ENCODE data around the gene TENM3.
"Not testable (repeated sequence)": the region's sequence is repeated elsewhere in the genome, so short reads cannot be mapped to it uniquely, and the experiment has no call there.

Gene TENM3

GRCh38 chr4:182337366-182337765 is 94.2 kb downstream of the TENM3 start:
- no peak for DNase-seq (ENCODE audit: low read depth)

GRCh38 chr4:182338063-182338462 is 94.9 kb downstream of the TENM3 start:
- DNase-seq (ENCODE audit: low read depth) = no peak

DNA sequence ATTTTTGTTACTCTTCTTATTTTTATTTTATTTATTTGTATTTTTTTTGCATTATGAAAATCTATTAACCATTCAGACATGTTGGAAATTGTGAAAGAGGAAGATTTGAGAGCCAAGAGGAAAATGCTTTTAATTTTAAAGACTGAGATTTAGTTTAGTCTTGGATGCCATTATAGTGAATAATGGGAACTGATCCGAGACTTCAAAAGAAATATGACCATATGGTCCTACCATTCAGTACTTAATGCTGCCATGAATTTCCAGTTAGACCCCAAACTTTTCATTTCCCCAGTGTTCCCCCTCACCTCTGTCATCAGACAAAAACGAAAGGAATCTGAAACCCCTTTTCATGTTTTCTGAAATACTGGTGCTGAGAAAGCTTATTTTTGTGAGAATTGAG is 95.5 kb downstream of the TENM3 start:
- DNase-seq (ENCODE audit: low read depth) = no peak

GRCh38 chr4:182339221-182339641 is 96.0 kb downstream of the TENM3 start:
- DNase-seq (ENCODE audit: low read depth) = no peak

DNA sequence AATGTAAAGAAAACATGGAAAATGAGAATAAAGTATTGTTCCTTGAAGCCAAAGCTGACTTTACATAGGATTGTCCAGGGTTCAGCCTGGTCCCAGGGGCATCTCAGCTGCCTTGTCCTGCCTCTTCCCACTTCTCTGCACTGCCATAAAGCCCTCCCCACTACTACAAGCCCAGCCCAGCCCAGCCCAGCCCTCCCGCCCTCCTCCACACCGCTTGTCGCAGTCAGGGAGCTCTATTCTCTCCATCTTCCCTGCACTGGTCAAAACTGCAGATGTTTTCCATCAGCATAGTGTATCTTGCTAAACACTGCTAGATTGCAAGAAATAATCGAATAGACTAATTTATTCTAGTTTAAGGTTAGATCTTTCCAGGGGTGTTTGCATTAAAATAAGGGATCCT is 100.3 kb downstream of the TENM3 start:
- no peak for DNase-seq (ENCODE audit: low read depth)

DNA sequence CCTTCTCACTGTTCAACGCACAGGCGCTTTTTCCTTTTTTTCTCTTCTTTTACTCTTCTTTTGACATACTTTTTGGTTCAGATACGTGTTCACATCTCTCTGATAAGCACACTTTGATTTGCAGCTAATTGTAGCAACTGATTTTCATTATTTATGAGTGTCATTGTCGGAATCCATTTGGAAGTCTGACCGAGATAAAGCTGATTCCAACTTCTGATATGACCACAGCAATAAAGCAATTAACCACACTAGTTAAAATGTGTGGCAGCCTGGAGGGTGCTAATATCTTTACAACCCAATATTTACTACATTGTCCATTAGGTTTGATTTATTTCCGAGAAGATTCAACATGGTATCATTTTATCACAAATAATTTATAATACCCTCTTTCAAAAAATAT is 101.8 kb downstream of the TENM3 start:
- DNase-seq (ENCODE audit: low read depth) = no peak

- no peak for DNase-seq (ENCODE audit: low read depth)
Measured at GRCh38 chr4:182346250-182346649, 103.0 kb downstream of the TENM3 start.

GRCh38 chr4:182346675-182347375 is 103.6 kb downstream of the TENM3 start:
- no peak for DNase-seq (ENCODE audit: low read depth)

DNA sequence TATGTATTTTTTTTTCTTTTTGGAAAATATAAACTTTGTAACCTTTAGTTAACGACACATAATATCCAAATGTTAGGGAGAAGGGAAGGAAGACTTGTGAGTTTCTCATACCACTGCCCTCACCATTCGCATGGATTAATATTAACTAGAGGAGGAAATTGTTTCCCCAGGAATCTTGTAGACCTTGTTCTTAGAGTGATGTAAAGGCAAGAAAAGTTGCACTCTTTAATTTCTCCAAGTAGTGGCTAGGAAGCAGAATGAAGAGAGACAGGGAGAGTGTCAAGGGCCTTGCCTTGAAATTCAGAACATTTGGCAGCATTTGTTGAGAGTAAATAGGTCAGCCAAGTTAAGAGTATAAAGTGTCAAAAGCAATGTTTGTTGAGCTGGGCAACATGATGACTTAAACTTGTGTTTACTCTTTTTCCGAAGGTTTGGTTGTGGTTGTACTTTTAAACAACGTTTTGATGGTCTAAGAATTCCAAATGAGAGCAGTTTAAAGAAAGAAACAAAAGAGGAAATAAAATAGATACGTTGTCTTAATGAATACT is 105.7 kb downstream of the TENM3 start:
- no peak for DNase-seq (ENCODE audit: low read depth)

- DNase-seq (ENCODE audit: low read depth) = no peak
Measured at GRCh38 chr4:182350041-182350440, 106.8 kb downstream of the TENM3 start.

DNA sequence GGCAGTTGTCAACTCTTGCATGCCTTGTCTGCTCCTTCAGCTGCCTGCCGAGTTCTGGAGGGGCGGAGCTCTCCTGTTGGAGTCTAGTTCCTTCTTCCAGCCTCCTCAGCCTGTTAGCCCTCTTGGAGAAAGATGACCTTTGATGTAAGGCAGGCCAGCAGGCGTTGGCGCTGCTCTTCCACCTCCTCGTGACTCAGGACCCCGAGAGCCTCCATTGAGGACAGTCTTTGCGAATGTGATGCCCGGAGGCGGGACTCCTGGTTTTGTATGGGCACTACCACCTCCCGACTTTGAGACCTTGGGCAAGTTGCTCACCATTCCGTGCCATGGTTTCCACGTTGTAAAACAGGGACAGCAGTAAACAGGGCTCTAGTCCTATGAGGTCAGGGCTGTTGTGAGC is 108.3 kb downstream of the TENM3 start:
- DNase-seq (ENCODE audit: low read depth) = no peak

GRCh38 chr4:182354106-182354505 is 110.9 kb downstream of the TENM3 start:
- DNase-seq (ENCODE audit: low read depth) = no peak

- no peak for DNase-seq (ENCODE audit: low read depth)
Measured at GRCh38 chr4:182354867-182355266, 111.7 kb downstream of the TENM3 start.

DNA sequence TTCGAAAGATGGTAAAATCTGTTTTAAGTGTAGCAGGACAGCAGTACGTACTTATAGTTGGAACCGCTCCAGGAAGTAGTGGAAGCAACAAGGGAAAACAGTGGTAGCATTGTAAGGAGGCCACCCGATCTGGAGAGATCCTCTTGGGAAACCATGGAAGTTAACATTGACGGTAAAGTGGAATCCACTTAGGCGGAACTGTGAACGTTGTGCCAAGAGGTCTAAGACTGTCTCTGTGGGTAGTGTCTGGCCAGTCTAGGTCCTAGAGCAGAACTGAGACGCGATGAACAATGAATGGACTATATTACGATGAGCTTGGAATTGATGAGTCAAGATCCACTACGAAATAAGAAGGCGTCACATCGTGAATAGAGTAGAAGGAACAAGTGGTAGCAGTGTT is 124.0 kb downstream of the TENM3 start:
- no peak for DNase-seq (ENCODE audit: low read depth)

GRCh38 chr4:182369211-182369610 is 126.0 kb downstream of the TENM3 start:
- no peak for DNase-seq (ENCODE audit: low read depth)

GRCh38 chr4:182370491-182370890 is 127.3 kb downstream of the TENM3 start:
- no peak for DNase-seq (ENCODE audit: low read depth)

GRCh38 chr4:182380771-182381181 is 137.6 kb downstream of the TENM3 start:
- DNase-seq (ENCODE audit: low read depth) = no peak

DNA sequence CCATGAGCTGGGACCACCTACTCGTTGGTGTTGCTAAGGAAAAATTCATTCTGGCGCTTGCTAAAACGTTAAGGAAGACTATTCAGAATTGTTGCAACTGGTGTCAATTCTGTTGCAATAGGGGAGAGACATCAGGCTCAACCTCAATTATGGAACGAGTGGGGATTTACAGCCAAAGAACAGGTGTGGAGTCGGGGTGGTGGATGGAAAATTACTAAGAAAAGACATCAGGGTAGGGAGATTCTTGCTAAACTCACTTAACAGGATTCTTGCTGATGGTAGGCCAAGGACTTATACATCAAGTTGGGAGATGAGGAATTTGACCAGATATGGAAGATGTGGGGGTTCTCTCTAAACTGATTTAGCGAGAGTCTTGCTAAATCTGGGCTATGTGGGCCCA is 139.7 kb downstream of the TENM3 start:
- DNase-seq (ENCODE audit: low read depth) = no peak

GRCh38 chr4:182384631-182385091 is 141.5 kb downstream of the TENM3 start:
- no peak for DNase-seq (ENCODE audit: low read depth)

GRCh38 chr4:182385897-182386296 is 142.7 kb downstream of the TENM3 start:
- DNase-seq (ENCODE audit: low read depth) = no peak

GRCh38 chr4:182386576-182386975 is 143.4 kb downstream of the TENM3 start:
- DNase-seq (ENCODE audit: low read depth) = not testable (repeated sequence)

GRCh38 chr4:182391111-182391684 is 148.0 kb downstream of the TENM3 start:
- no peak for DNase-seq (ENCODE audit: low read depth)

GRCh38 chr4:182394181-182394580 is 151.0 kb downstream of the TENM3 start:
- DNase-seq (ENCODE audit: low read depth) = no peak

- DNase-seq (ENCODE audit: low read depth) = no peak
Measured at GRCh38 chr4:182400081-182400480, 156.9 kb downstream of the TENM3 start.

All from stimulated activated CD8-positive, alpha-beta memory T cell treated with anti-CD3 and anti-CD28 coated beads, Interleukin-4, amount 100 ng/mL, for 24 hours (primary cell).